Right atrium auricular region (tissue), 2 donors: ENCODE measurements around the gene CYBC1. TPM values are rescaled to one million over a fixed set of nuclear protein-coding genes. Genes with fewer than 3 reads are reported as not detected.
A peak's percentile ranks its signal among the peaks of the same experiment; 100 is the strongest.
"Not testable (repeated sequence)": the region's sequence is repeated elsewhere in the genome, so short reads cannot be mapped to it uniquely, and the experiment has no call there.

Experiments
- DNase-seq: peaks from one replicate; pipeline ENCODE4 v3.0.0-alpha.2; 2019; ENCODE audit warnings: low spot score
- H3K27ac ChIP-seq, 2 donors: fragments of 200-600 bp; sonication (generic); 1 replicate in 1 of 2; 2 replicates in 1 of 2; pipeline ENCODE4 v1.5.1; 2016 to 2019
- H3K27me3 ChIP-seq, 2 donors: fragments of 200-600 bp; sonication (generic); one replicate each; pipeline versions ENCODE4 v1.5.1 to v1.6.0; 2017 to 2019
- H3K36me3 ChIP-seq: fragments of 200-600 bp; sonication (generic); one replicate; pipeline ENCODE4 v1.5.1; 2016
- H3K4me1 ChIP-seq, 2 donors: fragments of 200-600 bp; sonication (generic); one replicate each; pipeline versions ENCODE4 v1.5.1 to v1.6.0; 2017 to 2019
- H3K4me3 ChIP-seq, 2 donors: fragments of 200-600 bp; sonication (generic); 1 replicate in 1 of 2; 2 replicates in 1 of 2; pipeline ENCODE4 v1.5.1; 2017 to 2019; ENCODE audit warnings: mild to moderate bottlenecking in 1 of 2, moderate library complexity in 1 of 2
- H3K9me3 ChIP-seq, 2 donors: fragments of 200-600 bp; sonication (generic); one replicate each; pipeline ENCODE4 v1.5.1; 2019
- total RNA-seq, 2 donors: library from RNA; depleted of rRNA; stranded (reverse); fragments of >200 nt; gene quantifications; one replicate each; pipeline ENCODE4 v1.1.0, GENCODE V29; 2016
- TF ChIP-seq, protein P1 (sequence below), 2 donors: fragments of 200-600 bp; sonication (generic); IDR thresholded peaks; one replicate each; pipeline ENCODE4 v1.5.1; 2019; ENCODE audit warnings: antibody characterized with exemption in 2 of 2

Gene CYBC1
- total RNA-seq, 2 donors from 2014 or later = 14.9 to 34.9 TPM

DNA sequence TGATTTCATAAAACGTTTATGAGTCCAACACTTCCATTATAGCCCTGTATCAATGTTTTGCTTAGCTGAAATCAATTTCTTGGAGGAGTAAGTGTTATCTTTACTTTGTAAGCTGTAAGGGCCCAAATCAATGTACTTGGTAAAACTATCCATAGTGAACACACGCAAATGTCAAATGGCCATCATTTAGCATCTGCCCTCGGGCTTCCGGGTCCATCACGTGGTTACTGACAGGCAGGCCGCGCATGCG is 7.3 kb upstream of the CYBC1 start:
- Histone ChIP-seq H3K27me3 (no peaks in the 10 kb centered on the region), H3K36me3 (peaks cover 27% of the 10 kb centered on the region), H3K9me3 (no peaks in the 10 kb centered on the region), H3K4me1 (peaks cover 0 to 32% of the 10 kb centered on the region in 2 donors), H3K4me3 (peak overlapping the region; percentile 81 to 96), H3K27ac (peak overlapping the region; percentile 100)
- TF ChIP-seq, protein P1, sequence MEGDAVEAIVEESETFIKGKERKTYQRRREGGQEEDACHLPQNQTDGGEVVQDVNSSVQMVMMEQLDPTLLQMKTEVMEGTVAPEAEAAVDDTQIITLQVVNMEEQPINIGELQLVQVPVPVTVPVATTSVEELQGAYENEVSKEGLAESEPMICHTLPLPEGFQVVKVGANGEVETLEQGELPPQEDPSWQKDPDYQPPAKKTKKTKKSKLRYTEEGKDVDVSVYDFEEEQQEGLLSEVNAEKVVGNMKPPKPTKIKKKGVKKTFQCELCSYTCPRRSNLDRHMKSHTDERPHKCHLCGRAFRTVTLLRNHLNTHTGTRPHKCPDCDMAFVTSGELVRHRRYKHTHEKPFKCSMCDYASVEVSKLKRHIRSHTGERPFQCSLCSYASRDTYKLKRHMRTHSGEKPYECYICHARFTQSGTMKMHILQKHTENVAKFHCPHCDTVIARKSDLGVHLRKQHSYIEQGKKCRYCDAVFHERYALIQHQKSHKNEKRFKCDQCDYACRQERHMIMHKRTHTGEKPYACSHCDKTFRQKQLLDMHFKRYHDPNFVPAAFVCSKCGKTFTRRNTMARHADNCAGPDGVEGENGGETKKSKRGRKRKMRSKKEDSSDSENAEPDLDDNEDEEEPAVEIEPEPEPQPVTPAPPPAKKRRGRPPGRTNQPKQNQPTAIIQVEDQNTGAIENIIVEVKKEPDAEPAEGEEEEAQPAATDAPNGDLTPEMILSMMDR (IDR thresholded peaks at IDR 0.05) = no peak
- no peak for DNase-seq

DNA sequence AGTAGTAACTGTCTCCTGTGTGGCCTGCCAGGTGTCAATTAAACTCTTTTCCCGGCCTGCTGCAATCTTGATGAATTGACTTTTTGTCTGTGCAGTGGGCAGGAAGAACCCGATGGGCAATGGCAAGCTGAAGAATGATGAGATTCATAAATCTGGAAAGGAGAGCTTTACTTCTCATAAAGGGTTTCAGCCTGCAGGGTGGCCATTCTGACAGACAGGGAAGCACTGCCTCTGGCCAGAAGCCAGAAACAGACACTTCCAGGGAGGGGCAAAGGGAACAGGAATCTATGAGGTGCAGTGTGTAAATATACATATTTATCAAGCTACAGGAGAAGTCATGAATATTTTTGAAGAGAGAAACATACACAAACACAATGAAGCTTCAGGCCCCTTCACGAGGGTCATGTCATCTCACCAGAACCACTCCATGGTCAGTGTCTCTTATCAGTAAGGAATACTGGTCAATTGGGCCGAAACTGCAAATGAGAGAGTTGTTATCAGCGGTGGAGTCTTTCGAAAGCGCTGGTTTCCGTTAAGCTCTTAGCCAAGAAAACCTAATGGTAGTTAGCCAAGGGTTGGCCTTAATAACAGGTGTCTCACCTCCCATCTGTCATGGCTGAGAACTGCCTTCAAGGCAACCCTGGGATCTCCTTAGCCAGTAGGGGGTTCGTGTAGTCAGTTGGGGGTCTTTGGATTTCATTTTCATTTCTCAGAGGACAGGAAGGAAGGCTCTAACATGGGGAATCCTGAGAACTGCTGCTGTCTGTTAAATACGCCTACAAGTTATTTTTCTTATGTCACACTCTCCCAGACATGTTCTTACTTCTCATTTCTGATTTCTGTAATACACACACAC is 6.7 kb upstream of the CYBC1 start:
- no peak for DNase-seq
- Histone ChIP-seq H3K27me3 (no peaks in the 10 kb centered on the region), H3K36me3 (peaks cover 25% of the 10 kb centered on the region), H3K4me1 (peaks cover 0 to 32% of the 10 kb centered on the region in 2 donors), H3K9me3 (no peaks in the 10 kb centered on the region), H3K27ac (peak overlapping the region; percentile 100), H3K4me3 (peak overlapping the region; percentile 81 to 96)
- TF ChIP-seq, protein P1 (IDR thresholded peaks at IDR 0.05) = no peak

DNA sequence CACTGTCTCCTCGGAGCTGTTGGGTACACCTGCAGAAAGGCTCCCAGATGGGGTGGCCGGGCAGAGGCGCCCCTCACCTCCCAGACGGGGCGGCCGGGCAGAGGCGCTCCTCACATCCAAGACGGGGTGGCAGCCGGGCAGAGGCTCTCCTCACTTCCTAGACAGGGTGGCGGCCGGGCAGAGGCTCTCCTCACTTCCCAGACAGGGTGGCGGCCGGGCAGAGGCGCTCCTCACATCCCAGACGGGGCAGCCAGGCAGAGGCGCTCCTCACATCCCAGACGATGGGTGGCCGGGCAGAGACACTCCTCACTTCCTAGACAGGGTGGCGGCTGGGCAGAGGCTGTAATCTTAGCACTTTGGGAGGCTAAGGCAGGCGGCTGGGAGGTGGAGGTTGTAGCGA is 3.2 kb upstream of the CYBC1 start:
- not testable (repeated sequence) for H3K4me3 ChIP-seq, DNase-seq
- peaks cover 0 to 39% of the 10 kb centered on the region in 2 donors for H3K4me1 ChIP-seq

DNA sequence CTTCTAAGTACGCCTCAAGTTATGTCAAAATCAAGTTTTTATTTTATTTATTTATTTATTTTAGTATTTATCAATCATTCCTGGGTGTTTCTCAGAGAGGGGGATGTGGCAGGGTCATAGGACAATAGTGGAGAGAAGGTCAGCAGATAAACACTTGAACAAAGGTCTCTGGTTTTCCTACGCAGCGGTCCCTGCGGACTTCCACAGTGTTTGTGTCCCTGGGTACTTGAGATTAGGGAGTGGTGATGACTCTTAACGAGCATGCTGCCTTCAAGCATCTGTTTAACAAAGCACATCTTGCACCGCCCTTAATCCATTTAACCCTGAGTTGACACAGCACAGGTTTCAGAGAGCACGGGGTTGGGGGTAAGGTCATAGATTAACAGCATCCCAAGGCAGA is 2.6 kb upstream of the CYBC1 start:
- not testable (repeated sequence) for H3K36me3 ChIP-seq, DNase-seq, H3K27me3 ChIP-seq, H3K4me3 ChIP-seq, H3K27ac ChIP-seq, H3K9me3 ChIP-seq
- peaks cover 0 to 39% of the 10 kb centered on the region in 2 donors for H3K4me1 ChIP-seq

More for the DNA sequence above, 3.2 kb upstream of the CYBC1 start:
- H3K27ac ChIP-seq, H3K9me3 ChIP-seq, H3K36me3 ChIP-seq, H3K27me3 ChIP-seq: not testable (repeated sequence)

DNA sequence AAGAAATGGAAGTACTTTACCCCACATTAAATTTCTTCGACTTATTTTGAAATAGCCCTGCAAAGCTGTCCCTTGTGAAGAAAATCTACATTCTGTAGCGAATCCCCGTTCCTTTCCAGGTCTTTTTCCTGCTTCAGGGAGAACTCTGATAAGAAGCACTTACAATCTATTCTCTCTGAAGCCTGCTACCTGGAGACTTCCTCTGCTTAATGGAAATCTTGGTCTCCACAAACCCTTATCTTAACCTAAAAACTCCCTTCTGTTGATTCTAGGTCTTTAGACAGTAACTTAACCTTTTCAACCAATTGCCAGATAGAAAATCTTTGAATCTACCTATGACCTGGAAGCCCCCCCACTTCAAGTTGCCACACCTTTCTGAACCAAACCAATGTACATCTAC is 1.6 kb upstream of the CYBC1 start:
- no peaks in the 10 kb centered on the region for H3K27me3 ChIP-seq
- no peak for DNase-seq
- no peak overlapping the region for H3K27ac ChIP-seq
- H3K4me3 ChIP-seq = no peak overlapping the region
- no peaks in the 10 kb centered on the region for H3K9me3 ChIP-seq
- H3K4me1 ChIP-seq = peaks cover 0 to 34% of the 10 kb centered on the region in 2 donors
- TF ChIP-seq, protein P1 (IDR thresholded peaks at IDR 0.05) = no peak
- no peaks in the 10 kb centered on the region for H3K36me3 ChIP-seq

DNA sequence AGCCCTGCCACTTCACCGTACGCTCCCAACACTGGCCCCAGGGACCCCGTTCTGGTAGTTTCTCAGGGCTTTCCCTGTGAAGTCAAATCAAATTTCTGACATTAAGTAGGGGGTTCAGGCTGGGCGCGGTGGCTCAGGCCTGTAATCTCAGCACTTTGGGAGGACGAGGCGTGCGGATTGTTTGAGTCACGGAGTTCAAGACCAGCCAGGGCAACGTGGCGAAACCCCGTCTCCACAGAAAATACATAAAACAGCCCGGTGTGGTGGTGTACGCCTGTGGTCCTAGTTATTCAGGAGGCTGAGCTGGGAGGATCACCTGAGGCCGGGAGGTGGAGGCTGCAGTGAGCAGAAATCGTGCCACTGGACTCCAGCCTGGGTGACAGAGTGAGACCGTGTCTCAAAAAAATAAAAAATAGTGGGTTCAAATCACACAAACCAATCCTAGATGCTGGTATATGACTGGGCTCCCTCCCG is 632 bp downstream of the CYBC1 start:
- Histone ChIP-seq H3K27ac (peak overlapping the region; percentile 84 to 93), H3K9me3 (no peaks in the 10 kb centered on the region), H3K36me3 (no peaks in the 10 kb centered on the region), H3K4me3 (peak overlapping the region; percentile 87 to 91), H3K27me3 (no peaks in the 10 kb centered on the region), H3K4me1 (peaks cover 0 to 35% of the 10 kb centered on the region in 2 donors)
- no peak for DNase-seq
- TF ChIP-seq, protein P1 (IDR thresholded peaks at IDR 0.05) = no peak
